CD4-positive, alpha-beta T cell (primary cell): Measurements from ENCODE around the gene MKX. TPM values are rescaled to one million over a fixed set of nuclear protein-coding genes. Genes with fewer than 3 reads are reported as not detected.

Source experiments
- ATAC-seq: fragments of 200-7000 bp; cut with Tn5 transposase; one replicate; pipeline ENCODE4 v1.10.0; 2022; ENCODE audit warnings: mild to moderate bottlenecking; ENCODE audit not compliant: poor library complexity
- CTCF ChIA-PET: fragments of 350-600 bp; sonication (Branson Sonifier 250); formaldehyde crosslinking; loops from one replicate; lab custom pipeline; 2021; ENCODE audit warnings: antibody characterized with exemption, inconsistent platforms; lab: Charles Lee
- POLR2A ChIA-PET: fragments of 350-600 bp; sonication (Branson Sonifier 250); formaldehyde crosslinking; loops from one replicate; lab custom pipeline; 2021; ENCODE audit warnings: antibody characterized with exemption, inconsistent platforms; lab: Charles Lee
- DNase-seq, 14 experiments: peaks; one replicate each; pipeline ENCODE4 v3.0.0-alpha.2; 2013 to 2020; ENCODE audit warnings: mixed read lengths in 2 of 14
- H3K27ac ChIP-seq, 2 donors: one replicate each; pipeline versions ENCODE4 v1.5.1 to v1.7.0; 2013; ENCODE audit warnings: low read length in 2 of 2, low read depth in 1 of 2, mild to moderate bottlenecking in 1 of 2
- H3K27me3 ChIP-seq, 2 experiments: 1 replicate in 1 of 2; 2 replicates in 1 of 2; pipeline versions ENCODE4 v1.6.1 to v1.7.0; 2013; ENCODE audit warnings: low read length in 2 of 2, control low read depth in 1 of 2, mild to moderate bottlenecking in 1 of 2, moderate library complexity in 1 of 2; ENCODE audit not compliant: insufficient read depth in 2 of 2, control insufficient read depth in 1 of 2
- H3K36me3 ChIP-seq: one replicate; pipeline ENCODE4 v1.6.1; 2013; ENCODE audit warnings: low read length, control low read depth; ENCODE audit not compliant: insufficient read depth
- H3K4me1 ChIP-seq: one replicate; pipeline ENCODE4 v1.6.1; 2013; ENCODE audit warnings: low read length, control low read depth; ENCODE audit not compliant: insufficient read depth
- H3K4me3 ChIP-seq: one replicate; pipeline ENCODE4 v1.5.1; 2013; ENCODE audit warnings: mild to moderate bottlenecking, low read length, moderate library complexity
- H3K9me3 ChIP-seq, 2 experiments: 1 replicate in 1 of 2; 2 replicates in 1 of 2; pipeline versions ENCODE4 v1.6.1 to v1.7.0; 2013; ENCODE audit warnings: low read length in 2 of 2, mild to moderate bottlenecking in 2 of 2, control low read depth in 1 of 2, moderate library complexity in 1 of 2; ENCODE audit not compliant: control insufficient read depth in 1 of 2, insufficient read depth in 1 of 2
- H3K27ac Mint-ChIP-seq: one replicate; pipeline ENCODE4 v1.8.0; 2020; ENCODE audit warnings: mixed read lengths
- H3K27me3 Mint-ChIP-seq: one replicate; pipeline ENCODE4 v1.8.0; 2021; ENCODE audit warnings: mixed read lengths
- H3K36me3 Mint-ChIP-seq: one replicate; pipeline ENCODE4 v1.8.0; 2021; ENCODE audit warnings: low read depth, mixed read lengths
- H3K4me1 Mint-ChIP-seq: one replicate; pipeline ENCODE4 v1.8.0; 2021; ENCODE audit warnings: low read depth, mixed read lengths
- H3K4me3 Mint-ChIP-seq: one replicate; pipeline ENCODE4 v1.8.0; 2020; ENCODE audit warnings: mild to moderate bottlenecking, mixed read lengths
- H3K9me3 Mint-ChIP-seq: one replicate; pipeline ENCODE4 v1.8.0; 2020; ENCODE audit warnings: mixed read lengths
- CTCF ChIP-seq: fragments of 200-600 bp; IDR thresholded peaks from one replicate; pipeline ENCODE4 v1.8.0; 2022; ENCODE audit warnings: antibody characterized with exemption, mild to moderate bottlenecking
- intact Hi-C, 2 experiments: fragments of 100-400 bp; cut with DNase I in 1 of 2; cut with micrococcal nuclease in 1 of 2; formaldehyde crosslinking; loops; one replicate each; pipeline versions ENCODE4 v1.15.1 to v1.9.0; 2023 to 2025; cut with DNase I, micrococcal nuclease
- total RNA-seq, 174 experiments: library from RNA in 2 of 174; stranded (reverse) in 2 of 174; gene quantifications; one replicate each; pipeline ENCODE4 v1.2.3 and lab custom pipeline; 2021 to 2026

MKX gene
- total RNA-seq, 2 experiments from 2014 or later = not detected

GRCh38 chr10:27646604-27647175, 98.9 kb downstream of the MKX start:
- no peak for TF ChIP-seq CTCF
- no peak overlapping the region for H3K27ac ChIP-seq
- no peak overlapping the region for H3K4me3 Mint-ChIP-seq
- H3K4me3 ChIP-seq = no peak overlapping the region
- intact Hi-C loops = no loop called here
- no peaks in the 10 kb centered on the region for H3K36me3 ChIP-seq
- H3K4me1 ChIP-seq = no peaks in the 10 kb centered on the region
- peaks cover 47% of the 10 kb centered on the region for H3K27me3 Mint-ChIP-seq
- H3K27me3 ChIP-seq = no peaks in the 10 kb centered on the region
- no peak overlapping the region for H3K27ac Mint-ChIP-seq
- H3K9me3 ChIP-seq = no peaks in the 10 kb centered on the region
- H3K36me3 Mint-ChIP-seq = no peaks in the 10 kb centered on the region
- no peak for DNase-seq
- CTCF ChIA-PET = no interaction called here
- no peaks in the 10 kb centered on the region for H3K4me1 Mint-ChIP-seq
- no peaks in the 10 kb centered on the region for H3K9me3 Mint-ChIP-seq
- POLR2A ChIA-PET = no interaction called here
- no peak for ATAC-seq

- H3K4me1 Mint-ChIP-seq = no peaks in the 10 kb centered on the region
- DNase-seq (no peak), ATAC-seq (no peak)
- no peak overlapping the region for H3K4me3 Mint-ChIP-seq
- Histone ChIP-seq H3K9me3 (no peaks in the 10 kb centered on the region), H3K27ac (no peak overlapping the region), H3K4me3 (no peak overlapping the region), H3K4me1 (no peaks in the 10 kb centered on the region), H3K36me3 (no peaks in the 10 kb centered on the region), H3K27me3 (no peaks in the 10 kb centered on the region)
- no peaks in the 10 kb centered on the region for H3K36me3 Mint-ChIP-seq
- CTCF ChIA-PET = no interaction called here
- peaks cover 44% of the 10 kb centered on the region for H3K27me3 Mint-ChIP-seq
- intact Hi-C loops = no loop called here
- H3K9me3 Mint-ChIP-seq = no peaks in the 10 kb centered on the region
- POLR2A ChIA-PET = no interaction called here
- no peak overlapping the region for H3K27ac Mint-ChIP-seq
- no peak for TF ChIP-seq CTCF
Measured at GRCh38 chr10:27646194-27646593, 99.4 kb downstream of the MKX start.

GRCh38 chr10:27644307-27644939, 101.2 kb downstream of the MKX start:
- DNase-seq = no peak
- TF ChIP-seq CTCF = no peak
- Mint-ChIP-seq H3K4me3 (no peak overlapping the region), H3K27ac (no peak overlapping the region), H3K27me3 (peaks cover 29% of the 10 kb centered on the region), H3K36me3 (no peaks in the 10 kb centered on the region), H3K4me1 (no peaks in the 10 kb centered on the region), H3K9me3 (no peaks in the 10 kb centered on the region)
- ATAC-seq = no peak
- Histone ChIP-seq H3K27me3 (no peaks in the 10 kb centered on the region), H3K36me3 (no peaks in the 10 kb centered on the region), H3K27ac (no peak overlapping the region), H3K4me3 (no peak overlapping the region), H3K4me1 (no peaks in the 10 kb centered on the region), H3K9me3 (no peaks in the 10 kb centered on the region)
- ChIA-PET CTCF (interaction anchor here (0.7 kb wide), 2 partner anchors 299 to 1502 kb away, joined by 3 read pairs; no protein-coding TSS in a partner anchor), POLR2A (no interaction called here)
- intact Hi-C loops = no loop called here
